ENCODE data around the gene ST8SIA4.

DNA sequence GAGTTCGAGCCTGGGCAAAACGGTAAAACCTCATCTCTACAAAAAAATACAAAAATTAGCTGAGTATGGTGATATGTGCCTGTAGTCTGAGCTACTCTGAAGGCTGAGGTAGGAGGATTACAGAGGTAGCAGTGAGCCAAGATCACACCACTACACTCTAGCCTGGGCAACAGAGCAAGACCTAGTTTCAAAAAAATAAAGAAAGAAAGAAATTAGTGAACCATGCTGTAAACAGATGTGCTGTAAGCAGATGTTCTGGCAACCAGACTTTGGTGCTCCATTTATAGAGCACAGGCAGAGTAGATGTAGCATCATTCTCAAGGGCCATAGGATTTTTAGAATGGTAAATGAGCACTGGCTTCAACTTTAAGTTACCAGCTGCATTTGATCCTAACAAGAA is 115.4 kb downstream of the ST8SIA4 start:
- no peak for TF ChIP-seq POLR2A (IDR thresholded peaks at IDR 0.05; ENCODE audit: extremely low read depth, insufficient read length)
- TF ChIP-seq, protein P1, sequence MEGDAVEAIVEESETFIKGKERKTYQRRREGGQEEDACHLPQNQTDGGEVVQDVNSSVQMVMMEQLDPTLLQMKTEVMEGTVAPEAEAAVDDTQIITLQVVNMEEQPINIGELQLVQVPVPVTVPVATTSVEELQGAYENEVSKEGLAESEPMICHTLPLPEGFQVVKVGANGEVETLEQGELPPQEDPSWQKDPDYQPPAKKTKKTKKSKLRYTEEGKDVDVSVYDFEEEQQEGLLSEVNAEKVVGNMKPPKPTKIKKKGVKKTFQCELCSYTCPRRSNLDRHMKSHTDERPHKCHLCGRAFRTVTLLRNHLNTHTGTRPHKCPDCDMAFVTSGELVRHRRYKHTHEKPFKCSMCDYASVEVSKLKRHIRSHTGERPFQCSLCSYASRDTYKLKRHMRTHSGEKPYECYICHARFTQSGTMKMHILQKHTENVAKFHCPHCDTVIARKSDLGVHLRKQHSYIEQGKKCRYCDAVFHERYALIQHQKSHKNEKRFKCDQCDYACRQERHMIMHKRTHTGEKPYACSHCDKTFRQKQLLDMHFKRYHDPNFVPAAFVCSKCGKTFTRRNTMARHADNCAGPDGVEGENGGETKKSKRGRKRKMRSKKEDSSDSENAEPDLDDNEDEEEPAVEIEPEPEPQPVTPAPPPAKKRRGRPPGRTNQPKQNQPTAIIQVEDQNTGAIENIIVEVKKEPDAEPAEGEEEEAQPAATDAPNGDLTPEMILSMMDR (IDR thresholded peaks at IDR 0.05; ENCODE audit: low read depth, low read length), result no peak
- TF ChIP-seq, protein P2, sequence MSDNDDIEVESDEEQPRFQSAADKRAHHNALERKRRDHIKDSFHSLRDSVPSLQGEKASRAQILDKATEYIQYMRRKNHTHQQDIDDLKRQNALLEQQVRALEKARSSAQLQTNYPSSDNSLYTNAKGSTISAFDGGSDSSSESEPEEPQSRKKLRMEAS (IDR thresholded peaks at IDR 0.05; ENCODE audit: low read depth, low read length), result no peak
